Testis (tissue), 2 donors: Measurements from ENCODE around the gene SHROOM3.

Experiments
- POLR2A ChIP-seq: fragments of 450-650 bp; IDR thresholded peaks from one replicate; pipeline ENCODE4 v1.6.1; 2017; ENCODE audit warnings: antibody characterized with exemption, mild to moderate bottlenecking, moderate library complexity
- TF ChIP-seq, protein P1 (sequence below), 3 experiments: fragments of 450-650 bp in 2 of 3; fragments of 200-600 bp in 1 of 3; sonication (generic) in 1 of 3; IDR thresholded peaks; one replicate each; pipeline ENCODE4 v1.5.1; 2016 to 2019; ENCODE audit warnings: antibody characterized with exemption in 3 of 3, mild to moderate bottlenecking in 2 of 3, moderate library complexity in 1 of 3

GRCh38 chr4:76674983-76675382 lies 240.0 kb downstream of the SHROOM3 start:
- TF ChIP-seq, protein P1, sequence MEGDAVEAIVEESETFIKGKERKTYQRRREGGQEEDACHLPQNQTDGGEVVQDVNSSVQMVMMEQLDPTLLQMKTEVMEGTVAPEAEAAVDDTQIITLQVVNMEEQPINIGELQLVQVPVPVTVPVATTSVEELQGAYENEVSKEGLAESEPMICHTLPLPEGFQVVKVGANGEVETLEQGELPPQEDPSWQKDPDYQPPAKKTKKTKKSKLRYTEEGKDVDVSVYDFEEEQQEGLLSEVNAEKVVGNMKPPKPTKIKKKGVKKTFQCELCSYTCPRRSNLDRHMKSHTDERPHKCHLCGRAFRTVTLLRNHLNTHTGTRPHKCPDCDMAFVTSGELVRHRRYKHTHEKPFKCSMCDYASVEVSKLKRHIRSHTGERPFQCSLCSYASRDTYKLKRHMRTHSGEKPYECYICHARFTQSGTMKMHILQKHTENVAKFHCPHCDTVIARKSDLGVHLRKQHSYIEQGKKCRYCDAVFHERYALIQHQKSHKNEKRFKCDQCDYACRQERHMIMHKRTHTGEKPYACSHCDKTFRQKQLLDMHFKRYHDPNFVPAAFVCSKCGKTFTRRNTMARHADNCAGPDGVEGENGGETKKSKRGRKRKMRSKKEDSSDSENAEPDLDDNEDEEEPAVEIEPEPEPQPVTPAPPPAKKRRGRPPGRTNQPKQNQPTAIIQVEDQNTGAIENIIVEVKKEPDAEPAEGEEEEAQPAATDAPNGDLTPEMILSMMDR (IDR thresholded peaks at IDR 0.05), result no peak
- TF ChIP-seq POLR2A, result no peak
